Nephron (organoid): ENCODE data around the gene ESRRB.

Experiments used
- H3K27ac Mint-ChIP-seq, 3 experiments: 2 replicates each; pipeline ENCODE4 v1.8.0; 2020; ENCODE audit warnings: mixed read lengths in 3 of 3, mild to moderate bottlenecking in 2 of 3, moderate library complexity in 1 of 3
- H3K27me3 Mint-ChIP-seq: 2 replicates; pipeline ENCODE4 v1.8.0; 2021; ENCODE audit warnings: low read depth, mild to moderate bottlenecking, moderate library complexity, mixed read lengths
- H3K36me3 Mint-ChIP-seq: 2 replicates; pipeline ENCODE4 v1.8.0; 2020; ENCODE audit warnings: low read depth, mixed read lengths
- H3K4me1 Mint-ChIP-seq: 2 replicates; pipeline ENCODE4 v1.8.0; 2020; ENCODE audit warnings: mixed read lengths
- H3K4me3 Mint-ChIP-seq, 3 experiments: 2 replicates each; pipeline ENCODE4 v1.8.0; 2020; ENCODE audit warnings: mild to moderate bottlenecking in 3 of 3, mixed read lengths in 3 of 3, moderate library complexity in 2 of 3
- H3K9me3 Mint-ChIP-seq: 2 replicates; pipeline ENCODE4 v1.8.0; 2020; ENCODE audit warnings: mixed read lengths
- CTCF ChIP-seq, 3 experiments: fragments of 200-600 bp; sonication (generic); IDR thresholded peaks; one replicate each; pipeline ENCODE4 v1.5.0; 2021; ENCODE audit warnings: antibody characterized with exemption in 3 of 3; ENCODE audit not compliant: unreplicated experiment in 3 of 3

Gene ESRRB

GRCh38 chr14:76457841-76458240 lies 81.9 kb downstream of the ESRRB start:
- Mint-ChIP-seq H3K9me3 (no peaks in the 10 kb centered on the region), H3K4me3 (no peak overlapping the region), H3K27ac (no peak overlapping the region), H3K36me3 (no peaks in the 10 kb centered on the region), H3K27me3 (peaks cover 21% of the 10 kb centered on the region), H3K4me1 (peaks cover 22% of the 10 kb centered on the region)
- TF ChIP-seq CTCF (IDR thresholded peaks at IDR 0.05; ENCODE audit: unreplicated experiment in 3 of 3): no peak

GRCh38 chr14:76461886-76462285 lies 85.9 kb downstream of the ESRRB start:
- no peak overlapping the region for H3K4me3 Mint-ChIP-seq
- H3K27me3 Mint-ChIP-seq: peaks cover 21% of the 10 kb centered on the region

GRCh38 chr14:76462330-76462729 lies 86.4 kb downstream of the ESRRB start:
- H3K27me3 Mint-ChIP-seq: peaks cover 17% of the 10 kb centered on the region
- H3K4me1 Mint-ChIP-seq: peaks cover 15% of the 10 kb centered on the region
- no peaks in the 10 kb centered on the region for H3K36me3 Mint-ChIP-seq
- no peak for TF ChIP-seq CTCF (IDR thresholded peaks at IDR 0.05; ENCODE audit: unreplicated experiment in 3 of 3)
- H3K27ac Mint-ChIP-seq: no peak overlapping the region
- no peak overlapping the region for H3K4me3 Mint-ChIP-seq
- H3K9me3 Mint-ChIP-seq: no peaks in the 10 kb centered on the region

More at GRCh38 chr14:76461886-76462285, 85.9 kb downstream of the ESRRB start:
- no peaks in the 10 kb centered on the region for H3K36me3 Mint-ChIP-seq
- H3K9me3 Mint-ChIP-seq: no peaks in the 10 kb centered on the region
- H3K4me1 Mint-ChIP-seq: peaks cover 19% of the 10 kb centered on the region
- TF ChIP-seq CTCF (IDR thresholded peaks at IDR 0.05; ENCODE audit: unreplicated experiment in 3 of 3): no peak
- no peak overlapping the region for H3K27ac Mint-ChIP-seq

- Mint-ChIP-seq H3K9me3 (no peaks in the 10 kb centered on the region), H3K4me3 (no peak overlapping the region), H3K27ac (no peak overlapping the region), H3K4me1 (peaks cover 21% of the 10 kb centered on the region), H3K36me3 (no peaks in the 10 kb centered on the region), H3K27me3 (peaks cover 20% of the 10 kb centered on the region)
- no peak for TF ChIP-seq CTCF (IDR thresholded peaks at IDR 0.05; ENCODE audit: unreplicated experiment in 3 of 3)
Measured at GRCh38 chr14:76463105-76463504, 87.2 kb downstream of the ESRRB start.

- peaks cover 11% of the 10 kb centered on the region for H3K27me3 Mint-ChIP-seq
- no peaks in the 10 kb centered on the region for H3K36me3 Mint-ChIP-seq
- H3K4me1 Mint-ChIP-seq: peaks cover 27% of the 10 kb centered on the region
- H3K27ac Mint-ChIP-seq: peak overlapping the region in 1 of 3 experiments; percentile 43
- no peak overlapping the region for H3K4me3 Mint-ChIP-seq
- no peak for TF ChIP-seq CTCF (IDR thresholded peaks at IDR 0.05; ENCODE audit: unreplicated experiment in 3 of 3)
- no peaks in the 10 kb centered on the region for H3K9me3 Mint-ChIP-seq
Measured at GRCh38 chr14:76464856-76465255, 88.9 kb downstream of the ESRRB start.

- H3K27ac Mint-ChIP-seq: no peak overlapping the region
- peaks cover 27% of the 10 kb centered on the region for H3K4me1 Mint-ChIP-seq
- H3K4me3 Mint-ChIP-seq: no peak overlapping the region
Measured at GRCh38 chr14:76465664-76466063, 89.7 kb downstream of the ESRRB start.

More at GRCh38 chr14:76465664-76466063, 89.7 kb downstream of the ESRRB start:
- Mint-ChIP-seq H3K36me3 (no peaks in the 10 kb centered on the region), H3K27me3 (peaks cover 11% of the 10 kb centered on the region), H3K9me3 (no peaks in the 10 kb centered on the region)
- TF ChIP-seq CTCF (IDR thresholded peaks at IDR 0.05; ENCODE audit: unreplicated experiment in 3 of 3): no peak
